ENCODE measurements around the gene LDLRAD4. TPM values are rescaled to one million over a fixed set of nuclear protein-coding genes. Genes with fewer than 3 reads are reported as not detected.

The LDLRAD4 gene
- total RNA-seq, 1 donor, result 0.54 TPM

- no peak for DNase-seq (ENCODE audit: low read depth)
- no peak overlapping the region for H3K4me3 ChIP-seq (ENCODE audit: low read depth, low read length)
- TF ChIP-seq, protein P1, sequence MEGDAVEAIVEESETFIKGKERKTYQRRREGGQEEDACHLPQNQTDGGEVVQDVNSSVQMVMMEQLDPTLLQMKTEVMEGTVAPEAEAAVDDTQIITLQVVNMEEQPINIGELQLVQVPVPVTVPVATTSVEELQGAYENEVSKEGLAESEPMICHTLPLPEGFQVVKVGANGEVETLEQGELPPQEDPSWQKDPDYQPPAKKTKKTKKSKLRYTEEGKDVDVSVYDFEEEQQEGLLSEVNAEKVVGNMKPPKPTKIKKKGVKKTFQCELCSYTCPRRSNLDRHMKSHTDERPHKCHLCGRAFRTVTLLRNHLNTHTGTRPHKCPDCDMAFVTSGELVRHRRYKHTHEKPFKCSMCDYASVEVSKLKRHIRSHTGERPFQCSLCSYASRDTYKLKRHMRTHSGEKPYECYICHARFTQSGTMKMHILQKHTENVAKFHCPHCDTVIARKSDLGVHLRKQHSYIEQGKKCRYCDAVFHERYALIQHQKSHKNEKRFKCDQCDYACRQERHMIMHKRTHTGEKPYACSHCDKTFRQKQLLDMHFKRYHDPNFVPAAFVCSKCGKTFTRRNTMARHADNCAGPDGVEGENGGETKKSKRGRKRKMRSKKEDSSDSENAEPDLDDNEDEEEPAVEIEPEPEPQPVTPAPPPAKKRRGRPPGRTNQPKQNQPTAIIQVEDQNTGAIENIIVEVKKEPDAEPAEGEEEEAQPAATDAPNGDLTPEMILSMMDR (IDR thresholded peaks at IDR 0.05; ENCODE audit: insufficient read depth, low read length), result no peak
These were observed 185.4 kb downstream of the LDLRAD4 start for GRCh38 chr18:13403786-13404549.

DNA sequence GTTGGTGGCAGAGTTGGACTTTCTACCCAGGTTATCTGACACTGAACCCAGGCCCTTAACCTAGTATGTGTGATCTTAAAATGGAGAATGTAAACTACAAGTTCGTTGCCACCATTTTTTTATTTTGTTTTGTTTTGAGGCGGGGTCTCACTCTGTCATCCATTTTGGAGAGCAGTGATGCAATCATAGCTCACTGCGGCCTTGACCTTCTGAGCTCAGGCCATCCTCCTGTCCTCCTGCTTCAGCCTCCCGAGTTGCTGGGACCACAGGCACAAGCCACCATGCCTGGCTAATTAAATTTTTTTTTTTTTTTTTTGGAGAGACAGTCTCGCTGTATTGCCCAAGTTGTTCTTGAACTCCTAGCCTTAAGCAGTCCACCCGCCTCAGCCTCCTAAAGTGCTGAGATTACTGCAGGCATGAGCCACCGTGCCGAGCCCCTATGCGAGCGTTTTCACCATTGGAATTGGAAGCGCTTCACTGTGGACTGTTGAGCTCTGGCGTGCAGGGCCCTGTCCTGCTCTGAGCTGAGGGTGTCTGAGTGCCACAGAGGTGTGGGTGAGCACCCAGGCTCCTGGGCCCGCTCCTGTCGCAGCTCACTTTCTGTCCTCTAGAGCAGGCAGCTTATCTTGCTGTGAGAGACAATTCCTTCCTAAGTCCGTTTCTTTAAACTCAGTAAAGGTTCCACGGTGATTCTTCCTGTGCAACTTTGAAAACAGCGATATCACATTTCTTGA is 186.9 kb downstream of the LDLRAD4 start:
- TF ChIP-seq, protein P1 (IDR thresholded peaks at IDR 0.05; ENCODE audit: insufficient read depth, low read length), result no peak
- H3K4me3 ChIP-seq (ENCODE audit: low read depth, low read length), result no peak overlapping the region
- DNase-seq (ENCODE audit: low read depth), result no peak

- TF ChIP-seq, protein P1 (IDR thresholded peaks at IDR 0.05; ENCODE audit: insufficient read depth, low read length), result no peak
- H3K4me3 ChIP-seq (ENCODE audit: low read depth, low read length), result no peak overlapping the region
- DNase-seq (ENCODE audit: low read depth), result no peak
These were observed 187.6 kb downstream of the LDLRAD4 start for GRCh38 chr18:13406049-13406615.

- TF ChIP-seq, protein P1 (IDR thresholded peaks at IDR 0.05; ENCODE audit: insufficient read depth, low read length), result no peak
- DNase-seq (ENCODE audit: low read depth), result no peak
- H3K4me3 ChIP-seq (ENCODE audit: low read depth, low read length), result no peak overlapping the region
These were observed 188.2 kb downstream of the LDLRAD4 start for GRCh38 chr18:13406736-13407135.

- H3K4me3 ChIP-seq (ENCODE audit: low read depth, low read length), result no peak overlapping the region
- DNase-seq (ENCODE audit: low read depth), result no peak
- TF ChIP-seq, protein P1 (IDR thresholded peaks at IDR 0.05; ENCODE audit: insufficient read depth, low read length), result no peak
These were observed 188.9 kb downstream of the LDLRAD4 start for GRCh38 chr18:13407484-13407883.

DNA sequence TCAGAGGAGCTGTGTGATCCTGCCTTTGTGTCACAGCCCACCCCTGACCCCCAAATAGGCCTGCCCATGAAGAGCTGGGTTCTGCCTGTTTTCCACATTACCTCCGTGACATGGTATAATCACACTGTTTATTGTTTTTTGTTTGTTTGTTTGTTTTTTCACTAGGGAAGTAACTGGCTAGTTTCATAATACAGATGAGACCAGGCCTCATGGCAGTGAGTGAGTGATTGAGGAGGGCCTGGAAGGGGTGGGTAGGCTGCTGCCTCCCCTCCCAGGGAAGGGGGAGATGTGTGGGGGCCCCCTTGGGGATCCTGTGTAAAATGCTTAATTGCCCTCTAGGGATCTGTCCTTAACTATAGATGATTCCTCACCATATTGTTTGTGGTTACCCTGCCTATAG is 190.5 kb downstream of the LDLRAD4 start:
- DNase-seq (ENCODE audit: low read depth), result no peak
- TF ChIP-seq, protein P1 (IDR thresholded peaks at IDR 0.05; ENCODE audit: insufficient read depth, low read length), result no peak
- H3K4me3 ChIP-seq (ENCODE audit: low read depth, low read length), result no peak overlapping the region
